HEK293 (cell line): ENCODE measurements around the gene HOXA6.

ENCODE experiments used
- EGR2 ChIP-seq: fragments of 450-650 bp; formaldehyde crosslinking; IDR thresholded peaks from 2 replicates; pipeline ENCODE4 v1.5.1; 2016; ENCODE audit warnings: low read depth, missing biosample characterization, missing genetic modification characterization
- FEZF1 ChIP-seq: fragments of 450-650 bp; formaldehyde crosslinking; IDR thresholded peaks from 2 replicates; pipeline ENCODE4 v1.5.1; 2016; ENCODE audit warnings: missing biosample characterization, missing genetic modification characterization
- KLF7 ChIP-seq: fragments of 450-650 bp; formaldehyde crosslinking; IDR thresholded peaks from 2 replicates; pipeline ENCODE4 v1.5.1; 2016; ENCODE audit warnings: missing biosample characterization, missing genetic modification characterization, borderline replicate concordance
- SP7 ChIP-seq: fragments of 450-650 bp; formaldehyde crosslinking; IDR thresholded peaks from 2 replicates; pipeline ENCODE4 v1.5.1; 2016; ENCODE audit warnings: missing biosample characterization, missing genetic modification characterization
- ZBTB48 ChIP-seq: fragments of 450-650 bp; formaldehyde crosslinking; IDR thresholded peaks from 2 replicates; pipeline ENCODE4 v1.5.1; 2016; ENCODE audit warnings: missing biosample characterization, missing genetic modification characterization
- ZFP69B ChIP-seq: fragments of 450-650 bp; formaldehyde crosslinking; IDR thresholded peaks from 2 replicates; pipeline ENCODE4 v1.5.1; 2016; ENCODE audit warnings: missing biosample characterization, missing genetic modification characterization
- ZIC2 ChIP-seq: fragments of 450-650 bp; formaldehyde crosslinking; IDR thresholded peaks from 2 replicates; pipeline ENCODE4 v1.5.1; 2016; ENCODE audit warnings: missing biosample characterization, missing genetic modification characterization
- ZNF132 ChIP-seq: fragments of 450-650 bp; formaldehyde crosslinking; IDR thresholded peaks from 2 replicates; pipeline ENCODE4 v1.5.1; 2017; ENCODE audit warnings: missing biosample characterization, missing genetic modification characterization, borderline replicate concordance
- ZNF341 ChIP-seq: fragments of 450-650 bp; formaldehyde crosslinking; IDR thresholded peaks from 2 replicates; pipeline ENCODE4; 2016; ENCODE audit warnings: low read depth, missing biosample characterization, missing genetic modification characterization
- ZNF350 ChIP-seq: fragments of 450-650 bp; formaldehyde crosslinking; IDR thresholded peaks from 2 replicates; pipeline ENCODE4 v1.5.0; 2017; ENCODE audit warnings: missing biosample characterization, mild to moderate bottlenecking, missing genetic modification characterization
- ZNF391 ChIP-seq: fragments of 450-650 bp; formaldehyde crosslinking; IDR thresholded peaks from 2 replicates; pipeline ENCODE4 v1.5.1; 2016; ENCODE audit warnings: low read depth, missing biosample characterization, missing genetic modification characterization, borderline replicate concordance
- ZNF433 ChIP-seq: fragments of 450-650 bp; formaldehyde crosslinking; IDR thresholded peaks from 2 replicates; pipeline ENCODE4 v1.5.1; 2016; ENCODE audit warnings: missing biosample characterization, missing genetic modification characterization, low read depth
- ZNF658 ChIP-seq: fragments of 450-650 bp; formaldehyde crosslinking; IDR thresholded peaks from 2 replicates; pipeline ENCODE4; 2016; ENCODE audit warnings: missing biosample characterization, missing genetic modification characterization
- ZNF777 ChIP-seq: fragments of 450-650 bp; formaldehyde crosslinking; IDR thresholded peaks from 2 replicates; pipeline ENCODE4 v1.5.1; 2017; ENCODE audit warnings: missing biosample characterization, missing genetic modification characterization, borderline replicate concordance
- ZXDB ChIP-seq: fragments of 450-650 bp; formaldehyde crosslinking; IDR thresholded peaks from 2 replicates; pipeline ENCODE4 v1.5.1; 2016; ENCODE audit warnings: missing biosample characterization, missing genetic modification characterization
- TF ChIP-seq, protein P1 (sequence below): fragments of 450-650 bp; formaldehyde crosslinking; IDR thresholded peaks from 2 replicates; pipeline ENCODE4 v1.5.1; 2016; ENCODE audit warnings: missing biosample characterization, missing genetic modification characterization
- TF ChIP-seq, protein P2 (sequence below): fragments of 450-650 bp; formaldehyde crosslinking; IDR thresholded peaks from 2 replicates; pipeline ENCODE4 v1.5.1; 2016; ENCODE audit warnings: missing biosample characterization, missing genetic modification characterization
- TF ChIP-seq, protein P3 (sequence below): fragments of 450-650 bp; formaldehyde crosslinking; IDR thresholded peaks from 2 replicates; pipeline ENCODE4 v1.5.1; 2016; ENCODE audit warnings: missing biosample characterization, missing genetic modification characterization
- TF ChIP-seq, protein P4 (sequence below): fragments of 450-650 bp; formaldehyde crosslinking; IDR thresholded peaks from 2 replicates; pipeline ENCODE4 v1.5.1; 2017; ENCODE audit warnings: missing biosample characterization, missing genetic modification characterization
- TF ChIP-seq, protein P5 (sequence below): fragments of 450-650 bp; formaldehyde crosslinking; IDR thresholded peaks from 2 replicates; pipeline ENCODE4 v1.5.1; 2016; ENCODE audit warnings: missing biosample characterization, missing genetic modification characterization
- TF ChIP-seq, protein P6 (sequence below): fragments of 450-650 bp; formaldehyde crosslinking; optimal IDR thresholded peaks from 2 replicates; pipeline ENCODE3; 2016; ENCODE audit warnings: missing biosample characterization, mild to moderate bottlenecking, missing genetic modification characterization
- TF ChIP-seq, protein P7 (sequence below): fragments of 450-650 bp; formaldehyde crosslinking; IDR thresholded peaks from 2 replicates; pipeline ENCODE4 v1.5.1; 2017; ENCODE audit warnings: missing biosample characterization, mild to moderate bottlenecking, missing genetic modification characterization, moderate library complexity
- TF ChIP-seq, protein P8 (sequence below): fragments of 450-650 bp; formaldehyde crosslinking; IDR thresholded peaks from 2 replicates; pipeline ENCODE4 v1.5.1; 2016; ENCODE audit warnings: missing biosample characterization, missing genetic modification characterization

HOXA6 gene

DNA sequence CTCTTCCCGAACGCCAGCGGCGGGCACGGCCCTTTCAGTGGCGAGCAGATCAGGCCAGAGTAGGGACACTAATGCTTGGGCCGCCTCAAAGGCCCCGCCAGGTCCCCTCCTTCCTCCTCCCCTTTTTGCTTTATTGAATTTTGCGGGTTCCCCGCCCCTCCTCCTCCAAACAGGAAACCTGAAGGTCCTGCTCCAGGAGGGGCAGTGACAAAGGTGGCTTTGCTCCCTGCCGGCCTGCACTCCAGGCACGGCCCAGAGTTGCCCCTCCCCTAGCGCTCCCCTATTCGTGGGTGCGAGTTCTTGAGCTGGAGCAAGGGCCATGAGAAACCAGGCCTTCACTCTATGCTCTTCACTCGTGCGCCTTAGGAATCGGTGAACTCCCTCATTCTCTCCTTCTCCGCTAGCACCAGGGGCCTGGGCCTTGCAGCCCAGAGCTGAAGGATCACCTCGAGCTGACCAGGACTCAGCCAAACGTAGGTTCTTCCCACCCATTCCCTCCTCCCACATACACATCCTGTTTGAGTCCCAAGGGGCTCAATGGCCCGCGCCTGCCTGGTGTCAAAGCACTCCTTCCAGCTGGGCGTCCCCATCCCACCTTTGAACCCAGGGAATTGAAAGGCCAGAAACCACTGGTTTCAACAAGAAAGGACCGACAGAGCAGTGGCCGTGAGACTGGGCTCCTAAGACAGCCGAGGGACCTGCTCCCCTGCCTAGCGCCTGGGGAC lies 619 bp upstream of the HOXA6 start (continued):
- TF ChIP-seq, protein P1, sequence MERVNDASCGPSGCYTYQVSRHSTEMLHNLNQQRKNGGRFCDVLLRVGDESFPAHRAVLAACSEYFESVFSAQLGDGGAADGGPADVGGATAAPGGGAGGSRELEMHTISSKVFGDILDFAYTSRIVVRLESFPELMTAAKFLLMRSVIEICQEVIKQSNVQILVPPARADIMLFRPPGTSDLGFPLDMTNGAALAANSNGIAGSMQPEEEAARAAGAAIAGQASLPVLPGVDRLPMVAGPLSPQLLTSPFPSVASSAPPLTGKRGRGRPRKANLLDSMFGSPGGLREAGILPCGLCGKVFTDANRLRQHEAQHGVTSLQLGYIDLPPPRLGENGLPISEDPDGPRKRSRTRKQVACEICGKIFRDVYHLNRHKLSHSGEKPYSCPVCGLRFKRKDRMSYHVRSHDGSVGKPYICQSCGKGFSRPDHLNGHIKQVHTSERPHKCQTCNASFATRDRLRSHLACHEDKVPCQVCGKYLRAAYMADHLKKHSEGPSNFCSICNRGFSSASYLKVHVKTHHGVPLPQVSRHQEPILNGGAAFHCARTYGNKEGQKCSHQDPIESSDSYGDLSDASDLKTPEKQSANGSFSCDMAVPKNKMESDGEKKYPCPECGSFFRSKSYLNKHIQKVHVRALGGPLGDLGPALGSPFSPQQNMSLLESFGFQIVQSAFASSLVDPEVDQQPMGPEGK (tag by site-specific recombination) = peak; percentile 82
- TF ChIP-seq, protein P2, sequence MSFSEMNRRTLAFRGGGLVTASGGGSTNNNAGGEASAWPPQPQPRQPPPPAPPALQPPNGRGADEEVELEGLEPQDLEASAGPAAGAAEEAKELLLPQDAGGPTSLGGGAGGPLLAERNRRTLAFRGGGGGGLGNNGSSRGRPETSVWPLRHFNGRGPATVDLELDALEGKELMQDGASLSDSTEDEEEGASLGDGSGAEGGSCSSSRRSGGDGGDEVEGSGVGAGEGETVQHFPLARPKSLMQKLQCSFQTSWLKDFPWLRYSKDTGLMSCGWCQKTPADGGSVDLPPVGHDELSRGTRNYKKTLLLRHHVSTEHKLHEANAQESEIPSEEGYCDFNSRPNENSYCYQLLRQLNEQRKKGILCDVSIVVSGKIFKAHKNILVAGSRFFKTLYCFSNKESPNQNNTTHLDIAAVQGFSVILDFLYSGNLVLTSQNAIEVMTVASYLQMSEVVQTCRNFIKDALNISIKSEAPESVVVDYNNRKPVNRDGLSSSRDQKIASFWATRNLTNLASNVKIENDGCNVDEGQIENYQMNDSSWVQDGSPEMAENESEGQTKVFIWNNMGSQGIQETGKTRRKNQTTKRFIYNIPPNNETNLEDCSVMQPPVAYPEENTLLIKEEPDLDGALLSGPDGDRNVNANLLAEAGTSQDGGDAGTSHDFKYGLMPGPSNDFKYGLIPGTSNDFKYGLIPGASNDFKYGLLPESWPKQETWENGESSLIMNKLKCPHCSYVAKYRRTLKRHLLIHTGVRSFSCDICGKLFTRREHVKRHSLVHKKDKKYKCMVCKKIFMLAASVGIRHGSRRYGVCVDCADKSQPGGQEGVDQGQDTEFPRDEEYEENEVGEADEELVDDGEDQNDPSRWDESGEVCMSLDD (tag by site-specific recombination) = peak; percentile 49
- TF ChIP-seq KLF7 (no peak; the same call in 1 of the 2 replicates), ZNF341 (tag by site-specific recombination) (peak; percentile 80), ZNF391 (tag by site-specific recombination) (0 out of 2 replicates have a peak, but pooled peaks have one; percentile 61), SP7 (tag by site-specific recombination) (0 out of 2 replicates have a peak, but pooled peaks have one; percentile 17), ZNF132 (no peak), ZBTB48 (tag by site-specific recombination) (peak; percentile 53; the same call in 1 of the 2 replicates), ZIC2 (tag by site-specific recombination) (peak; percentile 32), ZNF777 (tag by site-specific recombination) (no peak), ZNF350 (no peak), ZNF433 (tag by site-specific recombination) (no peak), FEZF1 (tag by site-specific recombination) (peak; percentile 14; the same call in 1 of the 2 replicates), ZFP69B (peak; percentile 31; the same call in 1 of the 2 replicates), ZNF658 (tag by site-specific recombination) (no peak), ZXDB (peak; percentile 24; the same call in 1 of the 2 replicates), EGR2 (tag by site-specific recombination) (peak; percentile 73)
- TF ChIP-seq, protein P3, sequence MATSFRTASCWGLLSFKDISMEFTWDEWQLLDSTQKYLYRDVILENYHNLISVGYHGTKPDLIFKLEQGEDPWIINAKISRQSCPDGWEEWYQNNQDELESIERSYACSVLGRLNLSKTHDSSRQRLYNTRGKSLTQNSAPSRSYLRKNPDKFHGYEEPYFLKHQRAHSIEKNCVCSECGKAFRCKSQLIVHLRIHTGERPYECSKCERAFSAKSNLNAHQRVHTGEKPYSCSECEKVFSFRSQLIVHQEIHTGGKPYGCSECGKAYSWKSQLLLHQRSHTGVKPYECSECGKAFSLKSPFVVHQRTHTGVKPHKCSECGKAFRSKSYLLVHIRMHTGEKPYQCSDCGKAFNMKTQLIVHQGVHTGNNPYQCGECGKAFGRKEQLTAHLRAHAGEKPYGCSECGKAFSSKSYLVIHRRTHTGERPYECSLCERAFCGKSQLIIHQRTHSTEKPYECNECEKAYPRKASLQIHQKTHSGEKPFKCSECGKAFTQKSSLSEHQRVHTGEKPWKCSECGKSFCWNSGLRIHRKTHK (tag by site-specific recombination) = no peak
- TF ChIP-seq, protein P4, sequence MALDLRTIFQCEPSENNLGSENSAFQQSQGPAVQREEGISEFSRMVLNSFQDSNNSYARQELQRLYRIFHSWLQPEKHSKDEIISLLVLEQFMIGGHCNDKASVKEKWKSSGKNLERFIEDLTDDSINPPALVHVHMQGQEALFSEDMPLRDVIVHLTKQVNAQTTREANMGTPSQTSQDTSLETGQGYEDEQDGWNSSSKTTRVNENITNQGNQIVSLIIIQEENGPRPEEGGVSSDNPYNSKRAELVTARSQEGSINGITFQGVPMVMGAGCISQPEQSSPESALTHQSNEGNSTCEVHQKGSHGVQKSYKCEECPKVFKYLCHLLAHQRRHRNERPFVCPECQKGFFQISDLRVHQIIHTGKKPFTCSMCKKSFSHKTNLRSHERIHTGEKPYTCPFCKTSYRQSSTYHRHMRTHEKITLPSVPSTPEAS = no peak
- TF ChIP-seq, protein P5, sequence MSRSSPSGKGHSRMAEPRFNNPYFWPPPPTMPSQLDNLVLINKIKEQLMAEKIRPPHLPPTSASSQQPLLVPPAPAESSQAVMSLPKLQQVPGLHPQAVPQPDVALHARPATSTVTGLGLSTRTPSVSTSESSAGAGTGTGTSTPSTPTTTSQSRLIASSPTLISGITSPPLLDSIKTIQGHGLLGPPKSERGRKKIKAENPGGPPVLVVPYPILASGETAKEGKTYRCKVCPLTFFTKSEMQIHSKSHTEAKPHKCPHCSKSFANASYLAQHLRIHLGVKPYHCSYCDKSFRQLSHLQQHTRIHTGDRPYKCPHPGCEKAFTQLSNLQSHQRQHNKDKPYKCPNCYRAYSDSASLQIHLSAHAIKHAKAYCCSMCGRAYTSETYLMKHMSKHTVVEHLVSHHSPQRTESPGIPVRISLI (tag by site-specific recombination) = no peak
- TF ChIP-seq, protein P6, sequence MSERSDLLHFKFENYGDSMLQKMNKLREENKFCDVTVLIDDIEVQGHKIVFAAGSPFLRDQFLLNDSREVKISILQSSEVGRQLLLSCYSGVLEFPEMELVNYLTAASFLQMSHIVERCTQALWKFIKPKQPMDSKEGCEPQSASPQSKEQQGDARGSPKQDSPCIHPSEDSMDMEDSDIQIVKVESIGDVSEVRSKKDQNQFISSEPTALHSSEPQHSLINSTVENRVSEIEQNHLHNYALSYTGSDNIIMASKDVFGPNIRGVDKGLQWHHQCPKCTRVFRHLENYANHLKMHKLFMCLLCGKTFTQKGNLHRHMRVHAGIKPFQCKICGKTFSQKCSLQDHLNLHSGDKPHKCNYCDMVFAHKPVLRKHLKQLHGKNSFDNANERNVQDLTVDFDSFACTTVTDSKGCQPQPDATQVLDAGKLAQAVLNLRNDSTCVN (tag by site-specific recombination) = peak; percentile 62
- TF ChIP-seq, protein P7, sequence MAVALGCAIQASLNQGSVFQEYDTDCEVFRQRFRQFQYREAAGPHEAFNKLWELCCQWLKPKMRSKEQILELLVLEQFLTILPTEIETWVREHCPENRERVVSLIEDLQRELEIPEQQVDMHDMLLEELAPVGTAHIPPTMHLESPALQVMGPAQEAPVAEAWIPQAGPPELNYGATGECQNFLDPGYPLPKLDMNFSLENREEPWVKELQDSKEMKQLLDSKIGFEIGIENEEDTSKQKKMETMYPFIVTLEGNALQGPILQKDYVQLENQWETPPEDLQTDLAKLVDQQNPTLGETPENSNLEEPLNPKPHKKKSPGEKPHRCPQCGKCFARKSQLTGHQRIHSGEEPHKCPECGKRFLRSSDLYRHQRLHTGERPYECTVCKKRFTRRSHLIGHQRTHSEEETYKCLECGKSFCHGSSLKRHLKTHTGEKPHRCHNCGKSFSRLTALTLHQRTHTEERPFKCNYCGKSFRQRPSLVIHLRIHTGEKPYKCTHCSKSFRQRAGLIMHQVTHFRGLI (tag by site-specific recombination) = no peak
- TF ChIP-seq, protein P8, sequence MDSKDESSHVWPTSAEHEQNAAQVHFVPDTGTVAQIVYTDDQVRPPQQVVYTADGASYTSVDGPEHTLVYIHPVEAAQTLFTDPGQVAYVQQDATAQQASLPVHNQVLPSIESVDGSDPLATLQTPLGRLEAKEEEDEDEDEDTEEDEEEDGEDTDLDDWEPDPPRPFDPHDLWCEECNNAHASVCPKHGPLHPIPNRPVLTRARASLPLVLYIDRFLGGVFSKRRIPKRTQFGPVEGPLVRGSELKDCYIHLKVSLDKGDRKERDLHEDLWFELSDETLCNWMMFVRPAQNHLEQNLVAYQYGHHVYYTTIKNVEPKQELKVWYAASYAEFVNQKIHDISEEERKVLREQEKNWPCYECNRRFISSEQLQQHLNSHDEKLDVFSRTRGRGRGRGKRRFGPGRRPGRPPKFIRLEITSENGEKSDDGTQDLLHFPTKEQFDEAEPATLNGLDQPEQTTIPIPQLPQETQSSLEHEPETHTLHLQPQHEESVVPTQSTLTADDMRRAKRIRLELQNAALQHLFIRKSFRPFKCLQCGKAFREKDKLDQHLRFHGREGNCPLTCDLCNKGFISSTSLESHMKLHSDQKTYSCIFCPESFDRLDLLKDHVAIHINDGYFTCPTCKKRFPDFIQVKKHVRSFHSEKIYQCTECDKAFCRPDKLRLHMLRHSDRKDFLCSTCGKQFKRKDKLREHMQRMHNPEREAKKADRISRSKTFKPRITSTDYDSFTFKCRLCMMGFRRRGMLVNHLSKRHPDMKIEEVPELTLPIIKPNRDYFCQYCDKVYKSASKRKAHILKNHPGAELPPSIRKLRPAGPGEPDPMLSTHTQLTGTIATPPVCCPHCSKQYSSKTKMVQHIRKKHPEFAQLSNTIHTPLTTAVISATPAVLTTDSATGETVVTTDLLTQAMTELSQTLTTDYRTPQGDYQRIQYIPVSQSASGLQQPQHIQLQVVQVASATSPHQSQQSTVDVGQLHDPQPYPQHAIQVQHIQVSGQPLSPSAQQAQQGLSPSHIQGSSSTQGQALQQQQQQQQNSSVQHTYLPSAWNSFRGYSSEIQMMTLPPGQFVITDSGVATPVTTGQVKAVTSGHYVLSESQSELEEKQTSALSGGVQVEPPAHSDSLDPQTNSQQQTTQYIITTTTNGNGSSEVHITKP (tag by site-specific recombination) = peak; percentile 68
